ENCODE measurements around the gene ERCC6.

DNA sequence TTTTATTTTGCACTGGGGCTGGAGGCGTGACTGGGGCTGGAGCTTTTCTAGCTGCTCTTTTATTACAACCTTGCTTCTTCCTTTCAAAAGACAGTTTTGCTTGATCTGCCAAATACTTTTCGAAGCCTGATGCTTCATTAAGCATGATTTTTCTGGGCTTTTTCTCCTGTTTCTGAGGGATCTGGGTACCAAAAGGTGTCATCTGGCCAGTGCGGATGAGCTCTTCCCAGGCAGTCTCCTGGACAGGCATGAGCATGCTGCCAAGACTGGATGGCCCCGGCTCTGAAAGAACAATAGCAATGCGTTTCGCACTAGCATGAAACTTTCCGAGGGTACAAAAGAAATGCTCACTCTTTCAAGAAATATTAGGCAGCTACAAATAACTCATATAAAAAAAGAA, 14.4 kb downstream of the ERCC6 start:
- TF ChIP-seq, protein P1, sequence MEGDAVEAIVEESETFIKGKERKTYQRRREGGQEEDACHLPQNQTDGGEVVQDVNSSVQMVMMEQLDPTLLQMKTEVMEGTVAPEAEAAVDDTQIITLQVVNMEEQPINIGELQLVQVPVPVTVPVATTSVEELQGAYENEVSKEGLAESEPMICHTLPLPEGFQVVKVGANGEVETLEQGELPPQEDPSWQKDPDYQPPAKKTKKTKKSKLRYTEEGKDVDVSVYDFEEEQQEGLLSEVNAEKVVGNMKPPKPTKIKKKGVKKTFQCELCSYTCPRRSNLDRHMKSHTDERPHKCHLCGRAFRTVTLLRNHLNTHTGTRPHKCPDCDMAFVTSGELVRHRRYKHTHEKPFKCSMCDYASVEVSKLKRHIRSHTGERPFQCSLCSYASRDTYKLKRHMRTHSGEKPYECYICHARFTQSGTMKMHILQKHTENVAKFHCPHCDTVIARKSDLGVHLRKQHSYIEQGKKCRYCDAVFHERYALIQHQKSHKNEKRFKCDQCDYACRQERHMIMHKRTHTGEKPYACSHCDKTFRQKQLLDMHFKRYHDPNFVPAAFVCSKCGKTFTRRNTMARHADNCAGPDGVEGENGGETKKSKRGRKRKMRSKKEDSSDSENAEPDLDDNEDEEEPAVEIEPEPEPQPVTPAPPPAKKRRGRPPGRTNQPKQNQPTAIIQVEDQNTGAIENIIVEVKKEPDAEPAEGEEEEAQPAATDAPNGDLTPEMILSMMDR (IDR thresholded peaks at IDR 0.05; ENCODE audit: extremely low read depth in 1 of 2, insufficient read depth in 1 of 2, low read depth in 1 of 2, low read length in 2 of 2), result no peak
- no peak for TF ChIP-seq POLR2A (IDR thresholded peaks at IDR 0.05; ENCODE audit: low read depth, low read length)
- no peak for TF ChIP-seq EZH2 (IDR thresholded peaks at IDR 0.05; ENCODE audit: borderline replicate concordance, low read depth, low read length, severe bottlenecking)
- TF ChIP-seq, protein P2, sequence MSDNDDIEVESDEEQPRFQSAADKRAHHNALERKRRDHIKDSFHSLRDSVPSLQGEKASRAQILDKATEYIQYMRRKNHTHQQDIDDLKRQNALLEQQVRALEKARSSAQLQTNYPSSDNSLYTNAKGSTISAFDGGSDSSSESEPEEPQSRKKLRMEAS (IDR thresholded peaks at IDR 0.05; ENCODE audit: insufficient read depth, insufficient read length), result no peak
